IPS-NIHi7 (cell line): ENCODE data around the gene MRTFA.

Experiments used
- DNase-seq: peaks from one replicate; pipeline ENCODE4 v3.0.0; 2012; ENCODE audit warnings: mixed read lengths; ENCODE audit errors: extremely low spot score

The MRTFA gene

GRCh38 chr22:40428796-40429195 lies 207.7 kb downstream of the MRTFA start:
- no peak for DNase-seq

- DNase-seq: no peak
Measured at GRCh38 chr22:40426594-40427333, 209.8 kb downstream of the MRTFA start.

- DNase-seq: no peak
Measured at GRCh38 chr22:40425082-40425481, 211.4 kb downstream of the MRTFA start.

DNA sequence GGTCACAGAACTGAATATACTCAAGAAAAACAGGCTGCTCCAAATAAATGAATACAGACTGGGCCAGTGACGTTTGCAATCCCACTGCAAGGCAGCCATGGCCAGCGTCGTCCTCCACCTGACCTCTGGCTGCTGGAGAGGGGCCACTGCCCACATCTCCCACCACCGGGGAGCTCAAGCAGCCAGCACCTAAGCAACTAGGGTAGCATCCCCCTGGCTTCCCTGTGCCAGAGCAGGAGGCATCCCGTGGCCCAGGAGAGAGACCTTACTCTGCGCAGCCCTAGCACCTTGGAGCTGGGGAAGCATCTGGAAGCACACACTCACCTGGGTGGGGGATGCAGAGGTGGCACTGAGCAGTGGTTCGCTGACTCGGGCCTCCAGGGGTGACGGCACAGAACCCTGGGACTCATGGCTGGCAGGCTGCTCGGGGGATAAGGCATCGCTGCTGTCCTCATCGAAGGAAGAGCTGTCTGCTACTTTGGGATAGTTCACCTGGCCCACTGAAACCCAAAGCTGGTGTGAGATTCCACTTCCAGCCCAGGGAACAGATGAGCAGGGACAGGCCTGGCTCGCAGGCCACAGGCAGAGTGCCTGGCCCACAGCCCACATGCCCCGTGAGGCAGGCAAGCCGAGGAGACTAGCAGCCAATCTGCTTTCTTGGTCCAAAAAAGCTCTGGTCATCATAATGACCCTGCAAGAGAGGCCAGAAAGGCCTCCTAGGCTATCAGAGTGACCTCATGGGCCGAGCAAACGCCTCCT lies 212.5 kb downstream of the MRTFA start:
- DNase-seq: no peak

DNA sequence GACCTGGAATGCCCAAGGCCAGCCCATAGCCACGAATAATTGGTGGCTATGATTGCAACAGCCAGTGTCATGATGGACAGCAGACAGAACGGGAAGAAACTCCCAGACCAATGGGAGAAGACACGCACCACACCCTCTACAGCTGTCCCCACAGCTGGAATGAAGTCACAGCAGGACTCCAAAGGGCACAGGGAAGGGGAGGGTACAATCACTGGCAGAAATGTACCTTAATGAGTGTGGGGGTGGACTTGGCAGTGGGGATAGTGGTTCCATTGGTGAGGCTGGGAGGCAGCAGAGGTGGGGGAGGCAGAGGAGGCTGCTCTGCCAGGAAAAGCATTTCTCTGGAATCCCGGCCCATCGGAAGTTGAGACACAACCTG lies 213.2 kb downstream of the MRTFA start:
- no peak for DNase-seq

GRCh38 chr22:40422558-40423309 lies 213.8 kb downstream of the MRTFA start:
- DNase-seq: no peak

DNA sequence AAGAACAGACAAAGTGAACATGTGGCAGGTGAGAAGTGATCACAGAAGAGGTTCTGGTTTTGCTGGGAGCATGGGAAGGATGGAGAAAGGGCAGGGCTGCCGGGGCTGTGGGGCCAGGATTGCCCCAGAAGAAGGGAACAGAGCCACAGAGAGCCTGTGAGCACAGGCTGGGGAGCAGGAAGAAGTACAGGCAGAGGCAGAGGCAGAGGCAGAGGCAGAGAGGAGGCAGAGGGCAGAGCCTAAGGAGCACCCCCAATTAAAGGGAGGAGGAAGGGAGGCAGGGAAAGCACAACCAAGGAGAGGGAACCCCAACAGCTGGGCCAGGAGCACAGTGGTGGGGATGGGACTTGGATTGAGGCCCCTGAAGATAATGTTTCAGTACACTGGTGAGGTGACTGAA lies 214.6 kb downstream of the MRTFA start:
- DNase-seq: no peak

DNA sequence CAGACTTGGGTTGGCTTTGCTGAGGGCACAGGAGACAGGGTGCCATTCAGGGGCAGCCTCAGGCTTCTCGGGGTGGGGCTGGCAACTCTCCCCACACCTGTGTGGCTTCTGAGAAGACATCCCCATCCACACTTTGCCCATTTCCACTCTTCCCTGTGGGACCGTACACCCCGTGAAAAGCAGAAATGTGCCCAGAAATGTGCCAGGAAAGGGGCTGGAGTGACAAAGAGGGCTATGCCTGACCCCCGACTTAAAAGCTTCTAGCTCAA lies 215.5 kb downstream of the MRTFA start:
- DNase-seq: no peak

GRCh38 chr22:40420341-40421081 lies 216.0 kb downstream of the MRTFA start:
- DNase-seq: no peak

GRCh38 chr22:40419718-40420117 lies 216.8 kb downstream of the MRTFA start:
- DNase-seq: no peak

- DNase-seq: no peak
Measured at GRCh38 chr22:40418366-40419201, 217.9 kb downstream of the MRTFA start.

GRCh38 chr22:40417881-40418280 lies 218.6 kb downstream of the MRTFA start:
- no peak for DNase-seq

- no peak for DNase-seq
Measured at GRCh38 chr22:40417041-40417440, 219.5 kb downstream of the MRTFA start.

DNA sequence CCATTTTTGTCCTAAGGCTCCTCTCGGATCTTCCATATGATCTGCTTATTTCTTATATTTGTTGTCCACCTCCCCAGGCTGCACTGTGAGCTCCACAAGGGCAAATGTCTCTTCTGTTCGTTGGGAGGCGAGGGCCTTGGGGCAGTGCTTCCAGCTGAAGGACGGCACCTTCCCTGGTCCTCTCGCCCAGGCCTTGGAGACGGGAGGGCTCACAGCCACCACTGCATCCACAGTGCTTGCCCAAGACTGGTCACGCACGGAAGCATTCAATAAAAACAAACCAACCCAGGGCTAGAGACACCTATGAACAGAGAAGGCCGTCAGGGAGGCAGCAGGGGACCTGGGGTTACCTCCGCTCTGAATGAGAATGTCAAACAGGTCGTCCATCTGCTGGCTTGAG lies 219.9 kb downstream of the MRTFA start:
- DNase-seq: no peak

DNA sequence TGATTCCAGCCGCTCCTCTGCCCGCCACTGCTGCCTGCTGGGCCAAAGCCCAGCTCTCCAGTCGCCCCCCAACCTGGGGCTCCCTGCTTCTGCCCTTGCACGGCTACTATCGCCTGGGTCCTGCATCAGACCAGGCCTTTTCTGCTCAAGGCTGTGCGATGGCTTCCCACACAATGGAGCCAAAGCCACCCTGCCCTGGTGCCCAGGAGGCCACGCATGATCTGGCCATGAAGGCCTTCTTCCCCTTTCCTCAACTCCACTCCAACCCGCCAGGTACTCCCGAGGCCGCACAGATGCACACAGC lies 220.3 kb downstream of the MRTFA start:
- DNase-seq: no peak

DNA sequence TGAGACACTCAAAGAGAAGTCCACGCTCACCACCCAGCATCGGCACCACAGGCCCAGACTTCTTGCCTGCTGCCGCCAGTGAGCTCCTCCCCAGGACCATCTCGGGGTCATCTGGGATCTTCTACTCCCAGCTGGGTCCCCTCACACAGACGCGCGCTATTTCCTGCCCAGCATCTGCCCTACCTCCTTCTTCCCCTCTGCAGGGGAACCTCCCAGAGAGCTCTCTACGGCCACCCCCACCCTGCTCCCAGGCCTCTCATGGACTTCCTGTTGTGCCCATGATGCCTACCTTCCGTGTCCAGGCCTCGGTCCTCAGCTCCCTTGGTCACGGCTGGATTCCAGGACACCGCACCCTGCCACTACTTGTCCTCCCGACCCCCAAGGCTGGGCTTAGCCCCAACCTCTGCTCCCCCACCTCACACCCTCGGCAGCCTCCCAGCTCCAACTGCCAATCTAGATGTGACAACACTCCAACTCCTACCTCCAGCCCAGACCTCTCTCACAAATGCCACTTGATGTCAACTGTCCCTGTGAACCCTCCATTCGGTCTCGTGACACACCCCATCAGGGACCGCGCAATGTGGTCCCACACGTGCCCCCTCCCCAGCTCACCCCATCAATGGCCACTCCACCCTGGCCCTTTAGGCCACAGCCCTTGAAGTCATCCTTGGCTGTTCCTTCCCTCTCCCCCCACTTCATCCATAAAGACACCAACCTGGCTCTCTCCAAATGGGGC lies 220.8 kb downstream of the MRTFA start:
- DNase-seq: no peak

GRCh38 chr22:40414838-40415505 lies 221.5 kb downstream of the MRTFA start:
- DNase-seq: no peak

- no peak for DNase-seq
Measured at GRCh38 chr22:40414311-40414710, 222.2 kb downstream of the MRTFA start.

DNA sequence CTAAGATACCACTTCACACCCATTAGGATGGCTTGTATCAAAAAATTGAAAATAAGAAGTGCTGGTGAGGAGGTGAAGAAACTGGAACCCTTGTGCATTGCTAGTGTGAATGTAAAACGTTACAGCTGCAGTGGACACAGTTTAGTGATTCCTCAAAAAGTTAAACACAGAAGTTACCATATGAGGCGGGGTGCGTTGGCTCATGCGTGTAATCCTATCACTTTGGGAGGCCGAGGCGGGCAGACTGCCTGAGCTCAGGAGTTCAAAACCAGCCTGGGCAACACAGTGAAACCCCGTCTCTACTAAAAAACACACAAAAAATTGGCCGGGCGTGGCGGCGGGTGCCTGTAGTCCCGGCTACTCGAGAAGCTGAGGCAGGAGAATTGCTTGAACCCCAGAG lies 222.6 kb downstream of the MRTFA start:
- no peak for DNase-seq

GRCh38 chr22:40412441-40412840 lies 224.1 kb downstream of the MRTFA start:
- no peak for DNase-seq
